Fibroblast of lung (primary cell): ENCODE data around the gene AP2A2. TPM values are rescaled to one million over a fixed set of nuclear protein-coding genes. Genes with fewer than 3 reads are reported as not detected.

ENCODE experiments used
- DNase-seq, 2 donors: peaks; one replicate each; pipeline versions ENCODE4 v3.0.0 to v3.0.0-alpha.2; 2010; ENCODE audit warnings: low read depth in 2 of 2
- H2AFZ ChIP-seq: 2 replicates; pipeline ENCODE4 v1.5.1; 2012; ENCODE audit warnings: low read length, control low read depth, inconsistent platforms
- H3K27ac ChIP-seq: 2 replicates; pipeline ENCODE4 v1.5.1; 2011; ENCODE audit warnings: low read length, control low read depth; ENCODE audit not compliant: insufficient read depth
- H3K27me3 ChIP-seq: 2 replicates; pipeline ENCODE4 v1.5.1; 2011; ENCODE audit warnings: mild to moderate bottlenecking, low read length; ENCODE audit not compliant: control insufficient read depth, insufficient read depth
- H3K36me3 ChIP-seq: 2 replicates; pipeline ENCODE4 v1.5.1; 2011; ENCODE audit warnings: low read length; ENCODE audit not compliant: control insufficient read depth, insufficient read depth
- H3K4me1 ChIP-seq: 2 replicates; pipeline ENCODE4 v1.5.1; 2011; ENCODE audit warnings: low read length; ENCODE audit not compliant: control insufficient read depth, insufficient read depth; ENCODE audit errors: extremely low read depth
- H3K4me2 ChIP-seq: 2 replicates; pipeline ENCODE4 v1.5.1; 2011; ENCODE audit warnings: low read length, control low read depth; ENCODE audit not compliant: insufficient read depth; ENCODE audit errors: extremely low read depth
- H3K4me3 ChIP-seq, 4 experiments: fragments of 200-600 bp in 1 of 4; sonication (generic) in 1 of 4; replicated peaks in 1 of 4; 2 replicates each; pipeline ENCODE4 v1.5.1; 2011 to 2016; ENCODE audit warnings: low read length in 4 of 4, low read depth in 3 of 4, mild to moderate bottlenecking in 3 of 4, control low read depth in 2 of 4, inconsistent platforms in 1 of 4, mixed read lengths in 1 of 4; ENCODE audit not compliant: insufficient read depth in 1 of 4; ENCODE audit errors: control extremely low read depth in 1 of 4
- H3K79me2 ChIP-seq: 2 replicates; pipeline ENCODE4 v1.5.1; 2012; ENCODE audit warnings: mild to moderate bottlenecking, low read length, inconsistent platforms; ENCODE audit not compliant: control insufficient read depth, insufficient read depth
- H3K9ac ChIP-seq: 2 replicates; pipeline ENCODE4 v1.5.1; 2011; ENCODE audit warnings: mild to moderate bottlenecking, low read length, control low read depth; ENCODE audit not compliant: insufficient read depth
- H3K9me3 ChIP-seq: 2 replicates; pipeline ENCODE4 v1.5.1; 2012; ENCODE audit warnings: low read depth, low read length; ENCODE audit not compliant: control insufficient read depth, insufficient read depth
- H4K20me1 ChIP-seq: 2 replicates; pipeline ENCODE4 v1.5.1; 2011; ENCODE audit warnings: low read length; ENCODE audit not compliant: control insufficient read depth, insufficient read depth; ENCODE audit errors: extremely low read depth
- CTCF ChIP-seq, 2 donors: IDR thresholded peaks in 1 of 2; conservative IDR thresholded peaks in 1 of 2; 1 replicate in 1 of 2; 2 replicates in 1 of 2; pipeline ENCODE4 v1.5.1; 2011 to 2012; ENCODE audit warnings: low read length in 2 of 2, control low read depth in 1 of 2, inconsistent platforms in 1 of 2, low read depth in 1 of 2, mild to moderate bottlenecking in 1 of 2
- EZH2 ChIP-seq: IDR thresholded peaks from 2 replicates; pipeline ENCODE4 v1.5.1; 2012; ENCODE audit warnings: low read length, control low read depth, mild to moderate bottlenecking; ENCODE audit errors: missing control alignments
- polyA plus RNA-seq, 2 donors: library from polyadenylated mRNA; depleted of rRNA in 1 of 2; stranded (reverse) in 1 of 2; unstranded in 1 of 2; fragments of >200 nt; gene quantifications; 2 replicates each; pipeline ENCODE4 v1.2.1, GENCODE V29; 2011 to 2012; ENCODE audit warnings: missing spikeins in 1 of 2
- total RNA-seq: library from RNA; depleted of rRNA; stranded (reverse); fragments of >200 nt; gene quantifications from 2 replicates; pipeline ENCODE4 v1.2.1, GENCODE V29; 2014

Gene AP2A2
- total and polyA plus RNA-seq, 2 donors (not counting 1 experiment from before 2014, with no cell fraction given), result 21.6 to 46.1 TPM

- peaks cover 20% of the 10 kb centered on the region for H3K36me3 ChIP-seq
- no peak overlapping the region for H3K4me2 ChIP-seq
- no peak for TF ChIP-seq CTCF (conservative IDR thresholded peaks at IDR 0.05 in 1 of 2, IDR thresholded peaks at IDR 0.05 in 1 of 2; ENCODE audit: low read depth in 1 of 2, low read length in 2 of 2)
- TF ChIP-seq EZH2, result no peak
- H2AFZ ChIP-seq, result no peak overlapping the region
- H3K79me2 ChIP-seq, result no peaks in the 10 kb centered on the region
- DNase-seq, result no peak
- H4K20me1 ChIP-seq, result no peaks in the 10 kb centered on the region
- H3K27me3 ChIP-seq, result no peaks in the 10 kb centered on the region
- H3K9ac ChIP-seq, result no peak overlapping the region
- H3K4me3 ChIP-seq, result no peak overlapping the region
- H3K9me3 ChIP-seq, result no peaks in the 10 kb centered on the region
- H3K27ac ChIP-seq, result no peak overlapping the region
- no peaks in the 10 kb centered on the region for H3K4me1 ChIP-seq
Measured at GRCh38 chr11:992577-992976, 66.9 kb downstream of the AP2A2 start.

DNA sequence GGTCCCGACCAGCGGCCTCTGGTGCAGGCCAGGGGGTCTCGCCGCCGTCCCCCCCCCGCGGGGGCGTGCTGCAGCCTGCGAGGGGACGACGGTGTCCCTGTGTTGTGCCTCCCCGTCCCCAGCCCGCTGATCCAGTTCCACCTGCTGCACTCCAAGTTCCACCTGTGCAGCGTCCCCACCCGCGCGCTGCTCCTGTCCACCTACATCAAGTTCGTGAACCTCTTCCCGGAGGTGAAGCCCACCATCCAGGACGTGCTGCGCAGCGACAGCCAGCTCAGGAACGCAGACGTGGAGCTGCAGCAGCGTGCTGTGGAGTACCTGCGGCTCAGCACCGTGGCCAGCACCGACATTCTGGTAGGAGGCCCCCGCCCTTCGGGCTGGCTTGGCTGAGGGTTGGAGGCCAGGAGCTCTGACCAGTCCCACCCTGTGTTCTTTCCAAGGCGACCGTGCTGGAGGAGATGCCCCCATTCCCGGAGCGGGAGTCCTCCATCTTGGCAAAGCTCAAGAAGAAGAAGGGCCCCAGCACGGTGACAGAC, 68.0 kb downstream of the AP2A2 start:
- Histone ChIP-seq H2AFZ (no peak overlapping the region), H3K27me3 (no peaks in the 10 kb centered on the region), H3K27ac (no peak overlapping the region), H3K36me3 (peaks cover 16% of the 10 kb centered on the region), H3K79me2 (no peaks in the 10 kb centered on the region), H3K4me2 (no peak overlapping the region), H3K9ac (no peak overlapping the region), H4K20me1 (no peaks in the 10 kb centered on the region), H3K4me1 (no peaks in the 10 kb centered on the region), H3K4me3 (no peak overlapping the region), H3K9me3 (no peaks in the 10 kb centered on the region)
- no peak for TF ChIP-seq EZH2
- no peak for TF ChIP-seq CTCF (conservative IDR thresholded peaks at IDR 0.05 in 1 of 2, IDR thresholded peaks at IDR 0.05 in 1 of 2; ENCODE audit: low read depth in 1 of 2, low read length in 2 of 2)
- DNase-seq, result no peak

DNA sequence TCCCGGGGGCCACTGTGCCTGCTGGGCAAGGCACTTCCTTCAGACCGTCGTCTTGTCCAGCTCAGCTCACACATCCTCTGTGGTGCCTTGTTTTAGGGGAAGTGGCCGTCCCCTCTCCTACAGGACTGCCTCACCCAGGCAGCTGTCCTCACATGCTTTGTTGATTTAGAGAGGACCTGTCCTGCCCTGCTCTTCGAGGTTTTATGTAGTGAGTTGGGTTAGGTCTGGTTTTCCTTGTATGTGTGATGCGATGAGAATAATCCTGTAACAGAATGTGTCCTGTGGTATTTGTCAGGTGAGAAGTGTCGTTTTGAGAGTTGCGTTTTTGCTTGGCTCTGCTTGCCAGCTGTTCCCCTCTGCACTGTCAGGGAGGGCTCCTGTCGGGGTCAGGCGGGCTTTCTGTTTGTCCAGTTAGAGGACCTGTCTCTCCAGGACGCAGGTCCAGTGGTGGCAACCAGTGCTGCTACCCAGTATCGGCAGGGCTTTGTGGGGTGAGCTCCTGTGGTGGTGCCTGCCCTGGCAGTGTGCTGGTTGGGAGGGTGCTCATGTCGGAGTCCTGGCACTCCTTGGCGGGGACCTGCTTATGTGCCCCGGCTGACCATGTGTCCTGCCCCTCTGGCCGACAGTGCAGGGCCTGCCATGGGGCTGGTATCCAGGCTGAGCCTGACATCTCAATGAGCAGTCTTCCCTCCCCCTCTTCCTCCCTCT, 69.5 kb downstream of the AP2A2 start:
- Histone ChIP-seq H3K79me2 (no peaks in the 10 kb centered on the region), H3K4me2 (no peak overlapping the region), H3K4me3 (no peak overlapping the region), H3K27ac (no peak overlapping the region), H3K4me1 (no peaks in the 10 kb centered on the region), H3K27me3 (no peaks in the 10 kb centered on the region), H3K9ac (no peak overlapping the region), H3K36me3 (peaks cover 18% of the 10 kb centered on the region), H2AFZ (no peak overlapping the region), H4K20me1 (no peaks in the 10 kb centered on the region), H3K9me3 (no peaks in the 10 kb centered on the region)
- DNase-seq, result no peak
- TF ChIP-seq CTCF (conservative IDR thresholded peaks at IDR 0.05 in 1 of 2, IDR thresholded peaks at IDR 0.05 in 1 of 2; ENCODE audit: low read depth in 1 of 2, low read length in 2 of 2) (no peak), EZH2 (no peak)
